ENCODE data around the gene MYBL2.

Gene MYBL2

GRCh38 chr20:43731469-43731868, 64.6 kb downstream of the MYBL2 start:
- H3K4me3 ChIP-seq (ENCODE audit: low read depth, low read length), result no peak overlapping the region
- no peak for TF ChIP-seq CTCF (IDR thresholded peaks at IDR 0.05; ENCODE audit: low read depth, low read length)

GRCh38 chr20:43731927-43732326, 65.0 kb downstream of the MYBL2 start:
- no peak for TF ChIP-seq CTCF (IDR thresholded peaks at IDR 0.05; ENCODE audit: low read depth, low read length)
- no peak overlapping the region for H3K4me3 ChIP-seq (ENCODE audit: low read depth, low read length)

GRCh38 chr20:43736588-43737158, 69.8 kb downstream of the MYBL2 start:
- no peak for TF ChIP-seq CTCF (IDR thresholded peaks at IDR 0.05; ENCODE audit: low read depth, low read length)

GRCh38 chr20:43737925-43738324, 71.0 kb downstream of the MYBL2 start:
- no peak overlapping the region for H3K4me3 ChIP-seq (ENCODE audit: low read depth, low read length)
- TF ChIP-seq CTCF (IDR thresholded peaks at IDR 0.05; ENCODE audit: low read depth, low read length), result no peak

More at GRCh38 chr20:43736588-43737158, 69.8 kb downstream of the MYBL2 start:
- H3K4me3 ChIP-seq (ENCODE audit: low read depth, low read length), result no peak overlapping the region

- no peak overlapping the region for H3K4me3 ChIP-seq (ENCODE audit: low read depth, low read length)
- no peak for TF ChIP-seq CTCF (IDR thresholded peaks at IDR 0.05; ENCODE audit: low read depth, low read length)
These were observed 72.3 kb downstream of the MYBL2 start for GRCh38 chr20:43739148-43739749.

GRCh38 chr20:43740642-43741041, 73.7 kb downstream of the MYBL2 start:
- H3K4me3 ChIP-seq (ENCODE audit: low read depth, low read length), result no peak overlapping the region
- TF ChIP-seq CTCF (IDR thresholded peaks at IDR 0.05; ENCODE audit: low read depth, low read length), result no peak

GRCh38 chr20:43744151-43744611, 77.3 kb downstream of the MYBL2 start:
- no peak overlapping the region for H3K4me3 ChIP-seq (ENCODE audit: low read depth, low read length)
- TF ChIP-seq CTCF (IDR thresholded peaks at IDR 0.05; ENCODE audit: low read depth, low read length), result no peak
